GM19455 (cell line): ENCODE measurements around the gene TSC22D2.
"Not testable (repeated sequence)": the region's sequence is repeated elsewhere in the genome, so short reads cannot be mapped to it uniquely, and the experiment has no call there.

ENCODE experiments used
- ATAC-seq: cut with Tn5 transposase; IDR thresholded peaks from one replicate; pipeline ENCODE4 v1.9.1; 2021; ENCODE audit not compliant: unreplicated experiment

TSC22D2 gene

GRCh38 chr3:150479370-150479769, 71.3 kb downstream of the TSC22D2 start:
- ATAC-seq, result no peak

- ATAC-seq, result no peak
These were observed 72.8 kb downstream of the TSC22D2 start for GRCh38 chr3:150480877-150481276.

GRCh38 chr3:150483226-150483625, 75.1 kb downstream of the TSC22D2 start:
- ATAC-seq, result no peak

- no peak for ATAC-seq
These were observed 76.3 kb downstream of the TSC22D2 start for GRCh38 chr3:150484410-150484809.

- no peak for ATAC-seq
These were observed 80.8 kb downstream of the TSC22D2 start for GRCh38 chr3:150488867-150489266.

GRCh38 chr3:150490277-150490986, 82.3 kb downstream of the TSC22D2 start:
- ATAC-seq, result no peak

- no peak for ATAC-seq
These were observed 86.4 kb downstream of the TSC22D2 start for GRCh38 chr3:150494411-150494977.

GRCh38 chr3:150495149-150495548, 87.1 kb downstream of the TSC22D2 start:
- no peak for ATAC-seq

GRCh38 chr3:150495563-150496168, 87.6 kb downstream of the TSC22D2 start:
- ATAC-seq, result no peak

- no peak for ATAC-seq
These were observed 89.9 kb downstream of the TSC22D2 start for GRCh38 chr3:150497956-150498355.

GRCh38 chr3:150500960-150501359, 92.9 kb downstream of the TSC22D2 start:
- not testable (repeated sequence) for ATAC-seq

- ATAC-seq, result no peak
These were observed 95.5 kb downstream of the TSC22D2 start for GRCh38 chr3:150503402-150504099.

- ATAC-seq, result no peak
These were observed 96.4 kb downstream of the TSC22D2 start for GRCh38 chr3:150504483-150504882.

GRCh38 chr3:150508401-150508800, 100.3 kb downstream of the TSC22D2 start:
- no peak for ATAC-seq

GRCh38 chr3:150509780-150510179, 101.7 kb downstream of the TSC22D2 start:
- no peak for ATAC-seq

- ATAC-seq, result no peak
These were observed 103.2 kb downstream of the TSC22D2 start for GRCh38 chr3:150511122-150511821.

- ATAC-seq, result no peak
These were observed 107.1 kb downstream of the TSC22D2 start for GRCh38 chr3:150515210-150515609.
